HG03045 (cell line): Measurements from ENCODE around the gene ABCB6.

ENCODE experiments used
- ATAC-seq: cut with Tn5 transposase; IDR thresholded peaks from one replicate; pipeline ENCODE4 v1.9.1; 2021; ENCODE audit warnings: mild to moderate bottlenecking, moderate library complexity; ENCODE audit not compliant: unreplicated experiment

ABCB6 gene

DNA sequence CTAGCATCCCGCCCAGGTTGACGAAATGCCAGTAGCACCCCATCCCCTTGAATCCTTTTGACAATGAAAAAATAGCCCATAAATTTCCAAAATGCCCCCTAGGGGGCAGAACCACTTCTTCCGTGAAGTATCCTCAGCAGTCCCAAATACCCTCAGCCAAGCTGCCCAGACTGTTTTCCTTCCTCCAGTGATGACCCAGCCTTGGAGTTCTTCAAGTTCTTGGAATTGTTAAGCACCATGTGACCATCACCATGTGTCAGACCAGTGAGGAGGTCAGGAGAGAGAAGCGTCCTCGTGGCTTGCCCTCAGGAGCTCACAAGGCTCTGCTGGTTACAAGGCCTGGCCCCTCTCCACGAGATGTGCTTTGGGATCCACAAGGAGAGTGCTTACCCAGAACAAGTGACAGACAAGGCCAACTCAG lies 47.5 kb downstream of the ABCB6 start:
- ATAC-seq: no peak

DNA sequence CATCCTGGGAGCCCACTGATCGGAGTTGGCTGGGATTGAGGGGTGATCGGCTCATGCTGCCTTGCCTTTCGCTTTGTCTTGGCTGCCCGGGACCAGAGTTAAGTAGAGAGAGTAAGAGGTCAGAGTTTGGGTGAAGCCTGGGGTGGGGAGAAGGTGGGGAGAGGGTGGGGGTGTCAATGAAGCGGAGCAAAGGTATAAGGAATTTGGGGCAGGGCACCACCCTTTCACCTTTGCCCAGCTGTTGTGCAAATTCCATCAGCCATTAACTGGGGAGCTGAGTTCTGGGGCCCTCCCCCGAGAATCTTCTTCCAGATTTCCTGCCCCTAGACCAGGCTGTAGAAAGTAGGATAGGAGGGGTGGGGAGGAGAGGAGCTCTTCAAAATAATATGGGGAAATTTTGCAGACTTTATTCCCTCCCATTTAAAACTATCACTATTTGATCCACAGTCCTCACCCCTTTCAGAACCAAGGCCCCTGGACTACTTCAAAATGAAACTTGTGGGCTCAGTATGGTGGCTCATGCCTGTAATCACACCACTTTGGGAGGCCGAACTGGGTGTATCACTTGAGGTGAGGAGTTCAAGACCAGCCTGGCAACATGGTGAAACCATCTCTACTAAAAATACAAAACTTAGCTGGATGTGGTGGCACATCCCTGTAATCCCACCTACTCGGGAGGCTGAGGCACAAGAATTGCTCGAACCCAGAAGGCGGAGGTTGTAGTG lies 48.7 kb downstream of the ABCB6 start, which contains the start of gene SLC23A3:
Gene SLC23A3 (minus strand): TSS at position 100 of the 725 bp plus-strand sequence. CDS start 45 bp downstream, at position 55.
- no peak for ATAC-seq

DNA sequence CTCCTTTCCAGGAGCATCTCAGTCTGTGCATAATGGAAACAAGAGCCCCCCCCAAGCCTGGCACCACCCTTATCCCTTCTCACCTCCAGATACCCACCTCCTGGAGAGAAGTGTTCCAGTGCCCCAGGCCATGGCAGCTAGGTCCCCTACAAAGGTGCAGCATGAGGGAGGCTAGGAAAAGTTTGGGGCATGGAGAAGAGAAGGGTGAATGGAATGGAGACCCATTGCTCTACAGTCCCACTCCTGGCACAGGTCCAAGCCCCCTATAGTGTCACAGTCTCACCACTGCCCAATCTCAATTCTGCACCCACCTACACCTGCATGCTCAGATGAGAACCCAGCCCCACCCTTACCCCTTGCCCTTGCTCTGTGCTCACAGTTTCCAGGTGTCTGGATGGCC lies 49.8 kb downstream of the ABCB6 start:
- ATAC-seq: no peak

DNA sequence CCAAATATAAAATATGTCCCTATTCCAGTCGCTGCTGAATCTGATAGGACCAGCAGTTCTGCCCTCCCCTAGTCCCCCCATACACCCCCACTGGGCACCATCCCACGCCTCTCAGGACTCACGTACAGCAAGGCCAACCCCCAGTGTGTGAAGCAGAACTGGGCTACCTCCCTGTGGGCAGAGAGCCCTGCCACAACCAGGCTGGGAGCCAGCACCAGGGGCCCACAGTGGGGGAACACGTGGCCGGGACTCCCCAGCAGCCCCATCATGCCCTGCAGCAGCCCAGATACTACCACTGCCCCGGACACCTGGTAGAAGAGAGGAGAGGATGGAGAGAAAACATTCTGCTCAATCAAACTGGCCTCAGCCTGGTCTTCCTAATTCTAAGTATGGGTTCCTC lies 50.2 kb downstream of the ABCB6 start:
- ATAC-seq: no peak

DNA sequence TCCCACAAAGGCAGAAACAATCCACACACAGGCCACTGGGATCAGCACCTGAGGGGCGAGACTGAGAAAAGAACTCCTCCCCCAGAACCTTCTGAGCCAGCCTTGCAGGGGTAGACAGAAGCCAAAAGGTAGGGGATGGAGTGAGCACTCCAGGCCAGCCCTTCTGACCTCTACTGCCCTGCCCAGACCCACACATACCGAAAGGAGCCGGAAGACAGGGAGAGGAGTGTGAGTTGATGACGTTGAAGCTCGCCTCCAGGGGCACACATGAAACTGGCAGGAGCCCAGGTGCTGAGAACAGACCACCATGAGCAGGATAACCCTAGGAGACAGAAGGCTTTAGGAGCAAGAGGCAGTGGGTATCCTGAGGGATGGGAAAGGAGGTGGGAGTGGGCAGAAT lies 50.8 kb downstream of the ABCB6 start:
- no peak for ATAC-seq

DNA sequence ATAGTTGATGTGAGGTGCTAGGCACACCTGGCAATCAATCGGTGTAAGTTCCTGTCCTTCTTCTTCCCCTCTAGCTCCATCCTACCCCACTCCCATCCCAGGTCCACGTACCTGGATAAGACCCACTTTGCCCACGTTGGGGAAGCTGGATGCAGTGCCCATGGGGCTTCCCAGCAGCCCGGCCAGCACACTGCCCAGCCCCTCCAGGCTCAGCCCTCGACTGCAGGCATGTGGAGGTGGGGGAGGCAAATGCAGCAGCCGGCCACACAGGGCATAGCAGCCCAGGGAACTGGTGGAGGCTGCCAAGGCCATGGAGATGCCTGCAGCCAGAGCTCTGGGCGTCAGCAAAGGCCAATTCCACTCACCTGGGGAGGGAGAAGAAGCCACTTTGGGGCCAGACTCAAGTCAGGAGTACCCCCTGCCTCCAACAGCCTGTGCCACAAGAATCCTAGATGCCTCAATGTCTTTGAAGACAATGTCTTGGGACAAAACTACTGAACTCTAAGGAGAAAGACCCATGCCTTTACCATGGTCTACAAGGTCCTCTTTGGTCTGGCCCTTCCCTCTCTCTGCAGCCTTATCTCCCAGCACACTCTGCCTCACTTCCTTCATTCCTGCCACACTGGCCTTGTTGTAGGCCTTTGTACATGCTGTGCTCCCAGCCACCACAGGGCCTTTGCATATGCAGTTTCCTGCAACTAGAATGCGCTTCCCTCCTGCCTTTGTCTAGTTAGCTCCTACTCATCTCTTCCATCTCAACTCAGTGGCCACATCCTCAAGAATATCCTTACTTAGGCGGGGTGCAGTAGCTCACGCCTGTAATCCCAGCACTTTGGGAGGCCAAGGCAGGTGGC lies 53.5 kb downstream of the ABCB6 start:
- no peak for ATAC-seq

DNA sequence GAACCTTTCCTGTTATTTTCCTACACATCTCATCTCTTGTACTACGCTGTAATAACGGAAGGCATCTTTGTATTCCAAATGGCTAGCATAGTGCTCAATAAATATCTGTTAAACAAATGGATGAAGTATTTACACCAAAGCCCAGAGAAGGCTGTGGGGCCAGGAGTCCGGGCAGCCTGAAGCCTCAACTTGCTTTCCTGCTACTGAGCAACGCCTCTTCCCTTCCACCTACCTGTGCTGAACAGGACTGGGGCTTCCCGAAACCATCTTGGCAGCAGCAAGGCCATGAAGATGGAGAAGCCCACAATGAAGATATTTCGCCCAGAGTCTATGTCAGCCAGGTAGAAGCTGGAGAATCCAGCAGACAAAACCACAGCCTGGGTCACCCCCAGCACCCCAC lies 55.6 kb downstream of the ABCB6 start:
- ATAC-seq: no peak

DNA sequence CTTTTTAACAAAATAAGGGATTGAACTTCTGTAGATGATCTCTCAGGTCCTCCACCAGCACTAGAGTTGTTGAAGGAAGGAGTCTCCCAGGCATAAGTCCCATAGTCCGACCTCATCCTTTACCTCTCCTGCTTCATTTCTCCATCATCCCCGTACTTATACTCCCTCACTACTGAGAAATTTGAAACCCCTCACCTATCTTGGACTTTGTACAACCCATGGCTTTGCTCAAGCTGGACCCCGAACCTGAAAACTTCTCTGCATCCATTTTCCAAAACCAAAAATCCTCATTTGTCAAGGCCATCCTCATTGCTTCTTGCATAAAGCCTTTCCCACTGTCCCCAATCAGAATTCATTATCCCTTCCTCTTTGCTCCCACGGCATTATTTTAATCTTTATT lies 57.7 kb downstream of the ABCB6 start:
- no peak for ATAC-seq

DNA sequence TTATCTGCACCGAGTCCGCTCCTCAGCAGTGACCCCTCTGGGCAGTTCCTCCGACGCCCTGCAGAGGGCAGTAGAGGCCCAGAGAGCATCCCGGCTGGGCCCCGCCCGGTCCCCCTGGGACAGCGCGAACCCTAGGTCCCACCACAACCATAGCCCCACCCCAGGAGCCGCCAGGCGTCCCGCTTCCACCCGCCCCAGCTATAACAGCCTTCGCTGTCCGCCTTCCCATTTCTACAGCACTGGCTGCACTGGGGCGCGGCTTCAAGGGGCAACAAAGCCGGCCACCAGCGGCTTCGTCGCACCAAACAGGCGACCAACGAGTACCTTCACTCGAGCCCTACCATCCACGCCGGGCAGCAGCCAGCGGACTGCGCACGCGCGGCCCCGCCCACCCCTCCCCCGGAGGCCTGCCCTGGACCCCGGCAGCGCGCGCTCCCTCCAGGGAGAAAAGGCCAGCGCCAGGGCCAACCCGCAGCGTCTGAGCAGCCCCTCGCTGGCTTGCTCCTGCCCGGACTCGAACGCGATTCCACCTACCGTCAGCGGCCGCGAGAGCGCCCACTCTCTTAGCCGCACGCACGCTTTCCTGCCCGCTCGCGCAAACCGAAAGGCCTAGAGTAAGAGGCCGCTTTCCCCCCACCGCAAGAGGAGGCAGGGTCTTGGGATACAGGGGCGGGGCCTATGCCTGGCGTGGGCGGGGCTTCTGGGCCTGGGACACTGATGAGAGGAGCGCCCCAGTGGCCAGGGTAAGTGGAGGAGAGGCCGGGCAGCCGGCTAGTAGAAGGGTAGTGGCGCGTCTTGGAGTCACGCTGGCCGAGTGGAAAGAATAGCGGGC lies 58.4 kb downstream of the ABCB6 start, which contains the start of gene NHEJ1:
Gene NHEJ1 (minus strand): TSS at position 630 of the 832 bp plus-strand sequence. CDS start 2,453 bp downstream, outside the sequence.
- ATAC-seq: peak; percentile 84
